ENCODE results near the gene OSBPL6. TPM values are rescaled to one million over a fixed set of nuclear protein-coding genes. Genes with fewer than 3 reads are reported as not detected.

The OSBPL6 gene
- total RNA-seq, 1 donor from 2014 or later = 2.4 TPM

GRCh38 chr2:178238750-178239149 is 44.4 kb downstream of the OSBPL6 start:
- DNase-seq (ENCODE audit: low spot score) = no peak

GRCh38 chr2:178241844-178242551 is 47.7 kb downstream of the OSBPL6 start:
- peak; percentile 69 for DNase-seq (ENCODE audit: low spot score)

- no peak for DNase-seq (ENCODE audit: low spot score)
Measured at GRCh38 chr2:178242552-178242883, 48.2 kb downstream of the OSBPL6 start.

- no peak for DNase-seq (ENCODE audit: low spot score)
Measured at GRCh38 chr2:178243961-178244360, 49.6 kb downstream of the OSBPL6 start.

GRCh38 chr2:178244777-178245176 is 50.5 kb downstream of the OSBPL6 start:
- DNase-seq (ENCODE audit: low spot score) = no peak

GRCh38 chr2:178246696-178247095 is 52.4 kb downstream of the OSBPL6 start:
- no peak for DNase-seq (ENCODE audit: low spot score)

- DNase-seq (ENCODE audit: low spot score) = no peak
Measured at GRCh38 chr2:178247250-178247649, 52.9 kb downstream of the OSBPL6 start.

- no peak for DNase-seq (ENCODE audit: low spot score)
Measured at GRCh38 chr2:178250429-178250828, 56.1 kb downstream of the OSBPL6 start.

- DNase-seq (ENCODE audit: low spot score) = no peak
Measured at GRCh38 chr2:178251151-178251955, 57.0 kb downstream of the OSBPL6 start.

GRCh38 chr2:178256382-178257042 is 62.2 kb downstream of the OSBPL6 start:
- no peak for DNase-seq (ENCODE audit: low spot score)

GRCh38 chr2:178257127-178257526 is 62.8 kb downstream of the OSBPL6 start:
- DNase-seq (ENCODE audit: low spot score) = no peak

GRCh38 chr2:178258916-178259315 is 64.6 kb downstream of the OSBPL6 start:
- no peak for DNase-seq (ENCODE audit: low spot score)

GRCh38 chr2:178263159-178263860 is 69.0 kb downstream of the OSBPL6 start:
- no peak for DNase-seq (ENCODE audit: low spot score)

GRCh38 chr2:178264211-178264610 is 69.9 kb downstream of the OSBPL6 start:
- no peak for DNase-seq (ENCODE audit: low spot score)

GRCh38 chr2:178265851-178266250 is 71.5 kb downstream of the OSBPL6 start:
- DNase-seq (ENCODE audit: low spot score) = no peak

GRCh38 chr2:178266445-178266844 is 72.1 kb downstream of the OSBPL6 start:
- no peak for DNase-seq (ENCODE audit: low spot score)

- DNase-seq (ENCODE audit: low spot score) = no peak
Measured at GRCh38 chr2:178267660-178268059, 73.3 kb downstream of the OSBPL6 start.

GRCh38 chr2:178268435-178268834 is 74.1 kb downstream of the OSBPL6 start:
- no peak for DNase-seq (ENCODE audit: low spot score)

GRCh38 chr2:178269438-178270224 is 75.3 kb downstream of the OSBPL6 start:
- no peak for DNase-seq (ENCODE audit: low spot score)

GRCh38 chr2:178270338-178270737 is 76.0 kb downstream of the OSBPL6 start:
- no peak for DNase-seq (ENCODE audit: low spot score)

GRCh38 chr2:178271094-178271493 is 76.8 kb downstream of the OSBPL6 start:
- no peak for DNase-seq (ENCODE audit: low spot score)
